ENCODE results near the gene MAP4K4.

MAP4K4 gene

GRCh38 chr2:101869527-101869926, 172.0 kb downstream of the MAP4K4 start:
- H3K27me3 ChIP-seq (ENCODE audit: control insufficient read depth, insufficient read depth, low read length), result no peaks in the 10 kb centered on the region
- H3K9ac ChIP-seq (ENCODE audit: low read length), result no peak overlapping the region
- H3K4me1 ChIP-seq (ENCODE audit: control insufficient read depth, insufficient read depth, low read length), result no peaks in the 10 kb centered on the region
- peaks cover 5% of the 10 kb centered on the region for H3K36me3 ChIP-seq (ENCODE audit: control insufficient read depth, insufficient read depth, low read length)
- H3K4me3 ChIP-seq (ENCODE audit: low read length), result no peak overlapping the region
- no peaks in the 10 kb centered on the region for H3K9me3 ChIP-seq (ENCODE audit: control insufficient read depth, low read length)

GRCh38 chr2:101870444-101870843, 172.9 kb downstream of the MAP4K4 start:
- H3K9ac ChIP-seq (ENCODE audit: low read length), result no peak overlapping the region
- H3K4me3 ChIP-seq (ENCODE audit: low read length), result no peak overlapping the region
- H3K27me3 ChIP-seq (ENCODE audit: control insufficient read depth, insufficient read depth, low read length), result no peaks in the 10 kb centered on the region
- no peaks in the 10 kb centered on the region for H3K4me1 ChIP-seq (ENCODE audit: control insufficient read depth, insufficient read depth, low read length)
- peaks cover 5% of the 10 kb centered on the region for H3K36me3 ChIP-seq (ENCODE audit: control insufficient read depth, insufficient read depth, low read length)
- no peaks in the 10 kb centered on the region for H3K9me3 ChIP-seq (ENCODE audit: control insufficient read depth, low read length)

- peaks cover 5% of the 10 kb centered on the region for H3K36me3 ChIP-seq (ENCODE audit: control insufficient read depth, insufficient read depth, low read length)
- no peaks in the 10 kb centered on the region for H3K9me3 ChIP-seq (ENCODE audit: control insufficient read depth, low read length)
- H3K4me3 ChIP-seq (ENCODE audit: low read length), result no peak overlapping the region
Observed at GRCh38 chr2:101871480-101871879, 174.0 kb downstream of the MAP4K4 start.

GRCh38 chr2:101872480-101872879, 175.0 kb downstream of the MAP4K4 start:
- H3K4me3 ChIP-seq (ENCODE audit: low read length), result no peak overlapping the region
- no peaks in the 10 kb centered on the region for H3K4me1 ChIP-seq (ENCODE audit: control insufficient read depth, insufficient read depth, low read length)
- H3K9ac ChIP-seq (ENCODE audit: low read length), result no peak overlapping the region
- no peaks in the 10 kb centered on the region for H3K27me3 ChIP-seq (ENCODE audit: control insufficient read depth, insufficient read depth, low read length)
- peaks cover 5% of the 10 kb centered on the region for H3K36me3 ChIP-seq (ENCODE audit: control insufficient read depth, insufficient read depth, low read length)
- H3K9me3 ChIP-seq (ENCODE audit: control insufficient read depth, low read length), result no peaks in the 10 kb centered on the region

More at GRCh38 chr2:101871480-101871879, 174.0 kb downstream of the MAP4K4 start:
- no peaks in the 10 kb centered on the region for H3K4me1 ChIP-seq (ENCODE audit: control insufficient read depth, insufficient read depth, low read length)
- H3K9ac ChIP-seq (ENCODE audit: low read length), result no peak overlapping the region
- no peaks in the 10 kb centered on the region for H3K27me3 ChIP-seq (ENCODE audit: control insufficient read depth, insufficient read depth, low read length)

- Histone ChIP-seq H3K4me1 (ENCODE audit: control insufficient read depth, insufficient read depth, low read length) (no peaks in the 10 kb centered on the region), H3K4me3 (ENCODE audit: low read length) (no peak overlapping the region), H3K36me3 (ENCODE audit: control insufficient read depth, insufficient read depth, low read length) (peaks cover 5% of the 10 kb centered on the region), H3K9ac (ENCODE audit: low read length) (no peak overlapping the region), H3K27me3 (ENCODE audit: control insufficient read depth, insufficient read depth, low read length) (no peaks in the 10 kb centered on the region), H3K9me3 (ENCODE audit: control insufficient read depth, low read length) (no peaks in the 10 kb centered on the region)
Observed at GRCh38 chr2:101873543-101873942, 176.0 kb downstream of the MAP4K4 start.

GRCh38 chr2:101874069-101874468, 176.6 kb downstream of the MAP4K4 start:
- H3K9ac ChIP-seq (ENCODE audit: low read length), result no peak overlapping the region
- no peaks in the 10 kb centered on the region for H3K4me1 ChIP-seq (ENCODE audit: control insufficient read depth, insufficient read depth, low read length)
- H3K27me3 ChIP-seq (ENCODE audit: control insufficient read depth, insufficient read depth, low read length), result no peaks in the 10 kb centered on the region
- H3K36me3 ChIP-seq (ENCODE audit: control insufficient read depth, insufficient read depth, low read length), result peaks cover 5% of the 10 kb centered on the region
- no peak overlapping the region for H3K4me3 ChIP-seq (ENCODE audit: low read length)
- H3K9me3 ChIP-seq (ENCODE audit: control insufficient read depth, low read length), result no peaks in the 10 kb centered on the region

- Histone ChIP-seq H3K27me3 (ENCODE audit: control insufficient read depth, insufficient read depth, low read length) (no peaks in the 10 kb centered on the region), H3K4me3 (ENCODE audit: low read length) (no peak overlapping the region), H3K36me3 (ENCODE audit: control insufficient read depth, insufficient read depth, low read length) (no peaks in the 10 kb centered on the region), H3K4me1 (ENCODE audit: control insufficient read depth, insufficient read depth, low read length) (no peaks in the 10 kb centered on the region), H3K9ac (ENCODE audit: low read length) (no peak overlapping the region), H3K9me3 (ENCODE audit: control insufficient read depth, low read length) (no peaks in the 10 kb centered on the region)
Observed at GRCh38 chr2:101879466-101879865, 182.0 kb downstream of the MAP4K4 start.

GRCh38 chr2:101881131-101881530, 183.6 kb downstream of the MAP4K4 start:
- Histone ChIP-seq H3K4me1 (ENCODE audit: control insufficient read depth, insufficient read depth, low read length) (no peaks in the 10 kb centered on the region), H3K4me3 (ENCODE audit: low read length) (no peak overlapping the region), H3K36me3 (ENCODE audit: control insufficient read depth, insufficient read depth, low read length) (no peaks in the 10 kb centered on the region), H3K9me3 (ENCODE audit: control insufficient read depth, low read length) (no peaks in the 10 kb centered on the region), H3K27me3 (ENCODE audit: control insufficient read depth, insufficient read depth, low read length) (no peaks in the 10 kb centered on the region), H3K9ac (ENCODE audit: low read length) (no peak overlapping the region)

- Histone ChIP-seq H3K9me3 (ENCODE audit: control insufficient read depth, low read length) (no peaks in the 10 kb centered on the region), H3K27me3 (ENCODE audit: control insufficient read depth, insufficient read depth, low read length) (no peaks in the 10 kb centered on the region), H3K9ac (ENCODE audit: low read length) (no peak overlapping the region), H3K36me3 (ENCODE audit: control insufficient read depth, insufficient read depth, low read length) (no peaks in the 10 kb centered on the region), H3K4me3 (ENCODE audit: low read length) (no peak overlapping the region), H3K4me1 (ENCODE audit: control insufficient read depth, insufficient read depth, low read length) (no peaks in the 10 kb centered on the region)
Observed at GRCh38 chr2:101882769-101883307, 185.3 kb downstream of the MAP4K4 start.

GRCh38 chr2:101883860-101884259, 186.4 kb downstream of the MAP4K4 start:
- no peak overlapping the region for H3K4me3 ChIP-seq (ENCODE audit: low read length)
- no peak overlapping the region for H3K9ac ChIP-seq (ENCODE audit: low read length)
- no peaks in the 10 kb centered on the region for H3K9me3 ChIP-seq (ENCODE audit: control insufficient read depth, low read length)
- no peaks in the 10 kb centered on the region for H3K36me3 ChIP-seq (ENCODE audit: control insufficient read depth, insufficient read depth, low read length)
- no peaks in the 10 kb centered on the region for H3K27me3 ChIP-seq (ENCODE audit: control insufficient read depth, insufficient read depth, low read length)
- no peaks in the 10 kb centered on the region for H3K4me1 ChIP-seq (ENCODE audit: control insufficient read depth, insufficient read depth, low read length)

- H3K27me3 ChIP-seq (ENCODE audit: control insufficient read depth, insufficient read depth, low read length), result no peaks in the 10 kb centered on the region
- H3K4me3 ChIP-seq (ENCODE audit: low read length), result no peak overlapping the region
- H3K9ac ChIP-seq (ENCODE audit: low read length), result no peak overlapping the region
- no peaks in the 10 kb centered on the region for H3K9me3 ChIP-seq (ENCODE audit: control insufficient read depth, low read length)
- H3K4me1 ChIP-seq (ENCODE audit: control insufficient read depth, insufficient read depth, low read length), result no peaks in the 10 kb centered on the region
- no peaks in the 10 kb centered on the region for H3K36me3 ChIP-seq (ENCODE audit: control insufficient read depth, insufficient read depth, low read length)
Observed at GRCh38 chr2:101884423-101884822, 186.9 kb downstream of the MAP4K4 start.

GRCh38 chr2:101887328-101887727, 189.8 kb downstream of the MAP4K4 start:
- Histone ChIP-seq H3K4me3 (ENCODE audit: low read length) (no peak overlapping the region), H3K4me1 (ENCODE audit: control insufficient read depth, insufficient read depth, low read length) (no peaks in the 10 kb centered on the region), H3K27me3 (ENCODE audit: control insufficient read depth, insufficient read depth, low read length) (no peaks in the 10 kb centered on the region), H3K36me3 (ENCODE audit: control insufficient read depth, insufficient read depth, low read length) (no peaks in the 10 kb centered on the region), H3K9me3 (ENCODE audit: control insufficient read depth, low read length) (no peaks in the 10 kb centered on the region), H3K9ac (ENCODE audit: low read length) (no peak overlapping the region)
